ENCODE results near the gene DLG2.

DLG2 gene

GRCh38 chr11:85540635-85541205 lies 86.4 kb downstream of the DLG2 start:
- no peak for TF ChIP-seq CTCF (IDR thresholded peaks at IDR 0.05; ENCODE audit: low read depth, low read length)
- no peak overlapping the region for H3K4me3 ChIP-seq (ENCODE audit: low read depth, low read length)

- no peak for TF ChIP-seq CTCF (IDR thresholded peaks at IDR 0.05; ENCODE audit: low read depth, low read length)
- no peak overlapping the region for H3K4me3 ChIP-seq (ENCODE audit: low read depth, low read length)
Observed at GRCh38 chr11:85540181-85540580, 87.0 kb downstream of the DLG2 start.

- no peak for TF ChIP-seq CTCF (IDR thresholded peaks at IDR 0.05; ENCODE audit: low read depth, low read length)
- no peak overlapping the region for H3K4me3 ChIP-seq (ENCODE audit: low read depth, low read length)
Observed at GRCh38 chr11:85539740-85540139, 87.4 kb downstream of the DLG2 start.

GRCh38 chr11:85539029-85539689 lies 88.0 kb downstream of the DLG2 start:
- H3K4me3 ChIP-seq (ENCODE audit: low read depth, low read length), result no peak overlapping the region
- TF ChIP-seq CTCF (IDR thresholded peaks at IDR 0.05; ENCODE audit: low read depth, low read length), result no peak

GRCh38 chr11:85536438-85536837 lies 90.7 kb downstream of the DLG2 start:
- H3K4me3 ChIP-seq (ENCODE audit: low read depth, low read length), result no peak overlapping the region
- no peak for TF ChIP-seq CTCF (IDR thresholded peaks at IDR 0.05; ENCODE audit: low read depth, low read length)

GRCh38 chr11:85534806-85535205 lies 92.3 kb downstream of the DLG2 start:
- no peak overlapping the region for H3K4me3 ChIP-seq (ENCODE audit: low read depth, low read length)
- TF ChIP-seq CTCF (IDR thresholded peaks at IDR 0.05; ENCODE audit: low read depth, low read length), result no peak

GRCh38 chr11:85531191-85531897 lies 95.8 kb downstream of the DLG2 start:
- TF ChIP-seq CTCF (IDR thresholded peaks at IDR 0.05; ENCODE audit: low read depth, low read length), result no peak
- H3K4me3 ChIP-seq (ENCODE audit: low read depth, low read length), result no peak overlapping the region

All from WI38 (cell line).